AG08395 (cell line): ENCODE data around the gene CERS3.

ENCODE experiments used
- DNase-seq: peaks from one replicate; pipeline ENCODE4 v3.0.0; 2012; ENCODE audit warnings: mixed read lengths, low spot score

Gene CERS3

DNA sequence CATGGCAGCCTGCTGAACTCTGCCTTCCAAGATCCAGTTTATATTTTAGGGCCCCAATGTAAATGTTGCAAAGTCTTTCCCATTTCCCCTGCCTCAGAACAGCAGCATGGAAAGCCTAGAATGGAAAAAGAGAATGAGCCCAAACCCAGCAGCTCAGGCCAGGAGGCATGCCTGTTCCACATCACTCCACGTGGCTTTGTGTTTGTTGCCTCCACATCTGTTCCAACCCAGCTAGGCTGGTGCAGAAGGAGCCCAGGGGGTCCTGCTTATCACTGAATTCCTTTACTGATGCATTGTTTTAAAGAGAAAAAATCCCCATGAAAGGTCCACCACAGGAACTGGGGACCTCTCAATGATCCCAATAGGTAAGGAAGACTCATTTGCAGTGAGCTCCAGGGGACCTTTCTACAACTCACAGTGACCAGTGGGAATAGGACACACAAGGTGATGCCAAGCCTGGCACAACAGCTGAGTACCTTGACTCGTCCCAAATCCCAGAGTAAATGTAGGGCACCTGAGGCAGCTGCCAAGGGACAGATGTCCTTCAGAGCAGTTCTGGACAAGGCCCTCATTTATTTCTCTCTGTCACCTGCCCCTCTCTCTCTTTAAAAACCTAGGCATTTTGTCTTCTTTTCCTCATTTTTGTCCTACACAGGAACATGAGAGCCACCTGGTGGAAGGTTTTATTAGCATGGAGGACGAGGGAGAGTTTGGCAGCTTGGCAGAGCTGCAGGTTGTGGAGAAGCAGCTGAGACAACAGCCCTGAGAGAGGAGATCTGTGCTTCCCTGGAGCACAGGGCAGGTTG, 145.2 kb downstream of the CERS3 start:
- no peak for DNase-seq

DNA sequence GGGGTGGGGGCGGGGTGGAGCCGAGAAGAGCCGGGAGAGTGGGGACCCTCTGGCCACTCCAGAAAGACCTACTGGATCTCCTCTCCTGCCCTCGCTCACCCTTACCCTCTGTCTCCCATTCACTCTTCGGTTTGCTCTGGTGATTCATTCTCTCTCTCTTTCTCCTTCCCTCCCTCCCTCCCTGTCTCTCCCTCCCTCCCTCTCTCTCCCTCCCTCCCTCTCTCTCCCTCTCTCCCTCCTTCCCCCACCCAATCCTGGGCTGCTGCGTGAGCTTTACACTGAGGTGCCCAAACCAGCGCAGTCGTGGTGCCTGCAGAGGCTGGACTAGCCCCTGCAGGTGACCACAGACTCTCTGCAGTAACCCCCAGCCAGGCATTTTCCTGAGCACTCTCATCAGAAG, 154.8 kb downstream of the CERS3 start:
- no peak for DNase-seq

DNA sequence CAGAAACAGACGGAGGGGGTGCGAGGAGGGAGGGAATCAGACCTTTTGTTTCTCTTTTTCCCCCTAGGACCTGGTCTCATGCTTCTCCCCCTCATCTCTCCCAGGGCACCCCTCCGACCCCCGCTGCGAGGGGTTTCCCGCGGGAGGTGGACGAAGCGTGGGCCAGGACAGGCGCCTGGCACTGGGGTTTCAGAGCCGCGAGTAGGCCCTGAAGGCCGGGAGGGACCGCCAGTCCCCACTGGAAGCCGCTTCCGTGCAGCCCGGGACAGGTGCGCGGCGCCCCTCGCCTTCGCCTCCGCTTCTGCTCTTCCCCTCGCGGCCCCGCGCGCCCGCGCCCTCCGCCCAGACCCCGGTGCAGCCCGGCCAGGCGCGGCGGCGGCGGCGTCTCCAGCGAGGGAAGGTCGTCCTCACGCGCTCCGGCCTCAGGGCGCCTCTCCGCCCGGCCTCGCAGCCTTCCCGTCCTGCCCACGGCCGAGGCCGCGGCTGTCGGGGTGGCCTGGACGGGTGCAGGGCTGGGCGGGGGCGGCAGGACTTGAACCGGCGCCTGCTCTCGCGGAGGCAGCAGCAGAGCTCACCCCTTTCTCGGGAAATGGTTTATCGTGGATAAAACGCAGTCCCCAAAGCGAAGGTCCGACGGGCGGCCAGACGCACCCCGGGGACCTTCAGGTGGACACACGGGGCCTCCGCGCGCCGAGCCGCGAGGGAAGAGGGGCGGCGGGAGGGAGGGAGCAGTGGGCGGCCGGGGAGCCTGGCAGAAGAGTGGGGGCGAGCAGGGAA, 155.4 kb downstream of the CERS3 start:
- DNase-seq: no peak

DNA sequence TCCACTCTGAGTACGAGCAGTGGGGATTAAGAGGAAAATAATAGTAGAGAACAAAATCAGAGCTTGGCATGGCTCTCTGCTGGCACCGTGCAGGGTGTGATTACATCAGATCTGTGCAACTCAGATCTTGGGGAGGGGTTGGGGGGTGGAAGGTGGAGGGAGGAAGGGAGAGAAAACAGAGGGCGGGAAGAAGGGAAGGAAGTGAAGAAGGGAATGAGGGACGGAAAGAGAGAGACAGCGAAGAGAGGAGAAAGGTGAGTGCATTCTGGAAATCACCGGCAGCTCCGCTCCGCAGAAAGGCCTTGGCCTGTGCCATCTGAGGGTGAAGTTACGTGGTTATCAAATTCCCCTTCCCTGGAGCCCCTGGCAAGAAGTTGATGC, 156.0 kb downstream of the CERS3 start:
- DNase-seq: no peak

DNA sequence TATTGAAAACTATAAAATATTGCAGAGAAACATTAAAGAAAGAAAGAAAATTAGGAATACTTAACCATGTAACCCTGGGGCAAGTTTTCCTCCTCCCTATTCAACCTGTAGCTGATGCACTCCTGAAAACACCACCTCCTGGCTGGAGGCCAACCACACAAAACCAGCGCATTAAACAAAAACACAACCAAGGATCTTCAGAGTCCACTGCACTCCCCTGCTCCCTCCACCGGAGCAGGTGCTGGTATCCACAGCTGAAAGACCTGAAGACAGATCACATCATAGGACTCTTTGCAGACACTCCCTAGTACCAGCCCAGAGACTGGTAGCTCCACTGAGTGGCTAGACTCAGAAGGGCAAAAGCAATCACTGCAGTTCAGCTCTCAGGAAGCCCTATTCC, 173.4 kb downstream of the CERS3 start:
- DNase-seq: no peak

DNA sequence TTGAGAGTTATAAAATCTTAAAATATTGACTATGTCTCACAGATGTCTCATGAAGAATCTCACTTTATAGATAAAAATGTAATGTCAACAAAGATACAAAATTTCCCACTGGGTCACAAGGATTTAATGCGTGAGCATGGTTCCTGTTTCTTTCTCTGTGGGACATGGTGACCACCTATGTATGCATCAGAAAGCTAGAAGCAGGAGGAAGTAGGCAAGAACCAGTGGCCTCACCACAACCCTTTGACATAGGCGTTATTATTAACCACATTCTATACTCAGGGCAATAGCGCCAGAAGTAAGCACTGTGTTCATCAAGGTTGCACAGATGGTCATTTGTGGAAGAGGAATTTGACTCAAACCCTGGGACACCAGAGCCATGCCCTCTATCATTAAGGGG, 175.3 kb downstream of the CERS3 start:
- DNase-seq: no peak

DNA sequence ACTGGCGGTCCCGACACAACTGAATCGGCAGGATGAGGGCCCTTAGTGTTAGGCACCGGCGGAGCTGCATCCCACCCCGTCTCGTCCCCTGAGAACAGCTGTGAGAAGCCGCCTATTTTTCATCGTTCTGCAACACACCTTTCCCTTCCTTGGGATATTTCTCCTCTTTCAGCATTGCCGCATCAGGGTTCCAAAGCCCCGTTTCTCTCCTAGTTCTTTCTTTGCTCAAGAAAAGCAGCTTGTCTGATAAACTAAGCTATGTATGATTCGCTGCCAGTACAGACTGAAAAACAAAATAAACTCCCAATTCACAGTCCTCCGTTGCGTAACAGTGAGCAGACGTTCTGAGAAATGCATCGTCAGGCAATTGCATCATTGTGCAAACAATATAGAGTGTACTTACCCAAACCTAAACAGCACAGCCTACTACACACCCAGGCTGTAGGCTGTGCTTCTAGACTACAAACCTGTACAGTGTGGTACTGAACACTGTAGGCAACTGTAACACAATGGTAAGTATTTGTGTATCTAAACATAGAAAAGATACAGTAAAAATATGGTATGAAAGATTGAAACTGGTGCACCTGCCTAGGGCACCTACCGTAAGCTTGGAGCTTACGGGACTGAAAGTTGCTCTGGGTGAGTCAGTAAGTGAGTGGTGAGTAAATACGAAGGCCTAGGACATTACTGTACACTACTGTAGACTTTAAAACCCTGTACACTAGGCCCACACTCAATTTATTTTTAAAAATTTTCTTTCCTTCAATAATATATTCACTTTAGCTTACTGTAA, 178.1 kb downstream of the CERS3 start:
- DNase-seq: no peak
